Subcutaneous preadipocyte (primary cell): Measurements from ENCODE around the gene JMJD8. TPM values are rescaled to one million over a fixed set of nuclear protein-coding genes. Genes with fewer than 3 reads are reported as not detected.

Experiments
- total RNA-seq: library from RNA; depleted of rRNA; stranded (reverse); fragments of >200 nt; gene quantifications from 2 replicates; pipeline ENCODE4 v1.2.3, GENCODE V29; 2012

Gene JMJD8, protein sequence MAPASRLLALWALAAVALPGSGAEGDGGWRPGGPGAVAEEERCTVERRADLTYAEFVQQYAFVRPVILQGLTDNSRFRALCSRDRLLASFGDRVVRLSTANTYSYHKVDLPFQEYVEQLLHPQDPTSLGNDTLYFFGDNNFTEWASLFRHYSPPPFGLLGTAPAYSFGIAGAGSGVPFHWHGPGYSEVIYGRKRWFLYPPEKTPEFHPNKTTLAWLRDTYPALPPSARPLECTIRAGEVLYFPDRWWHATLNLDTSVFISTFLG
- total RNA-seq = 30.9 and 35.6 TPM in 2 replicates

DNA sequence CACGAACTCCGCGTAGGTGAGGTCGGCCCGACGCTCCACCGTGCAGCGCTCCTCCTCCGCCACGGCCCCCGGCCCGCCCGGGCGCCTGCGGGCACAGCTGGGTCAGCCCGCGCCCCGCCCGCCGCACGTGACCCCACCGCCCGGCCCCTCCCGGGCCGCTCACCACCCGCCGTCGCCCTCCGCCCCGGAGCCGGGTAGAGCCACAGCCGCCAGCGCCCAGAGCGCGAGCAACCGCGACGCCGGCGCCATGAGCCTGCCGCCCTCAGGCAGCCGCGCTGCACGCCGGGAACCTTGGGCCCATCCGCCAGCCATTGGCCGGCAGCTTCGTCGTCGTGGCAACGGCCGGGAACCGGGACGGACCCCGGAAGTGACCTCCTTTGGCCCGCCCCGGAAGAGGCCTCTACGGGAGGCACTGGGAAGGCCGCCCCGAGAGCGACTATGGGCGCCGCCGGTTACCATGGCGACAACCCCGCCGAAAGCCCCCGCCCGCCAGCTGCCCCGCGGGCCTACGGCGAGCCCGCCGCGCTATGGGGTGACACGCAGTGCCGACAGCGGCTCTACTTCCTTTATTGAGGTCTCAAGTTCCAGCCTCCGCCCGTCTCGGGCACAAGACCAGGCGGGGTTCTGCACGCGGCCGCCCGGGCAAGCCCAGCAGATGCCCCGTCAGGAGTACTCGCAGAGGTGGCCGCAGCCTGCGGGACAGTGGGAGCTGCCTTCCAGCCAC, at the start of gene JMJD8:
Gene JMJD8, minus strand, starts transcription at position 264 of the 724 bp plus-strand sequence. Its CDS starts 15 bp downstream, at position 249.

GRCh38 chr16:726438-727290, 42.5 kb upstream of the JMJD8 start, which contains the start of the genes CCDC78 and HAGHL:
TSS of gene CCDC78 (minus strand) at chr16:726443. CDS start at chr16:726367, 76 bp downstream.
TSS of gene HAGHL (plus strand) at chr16:727106. CDS start at chr16:727510, 404 bp downstream.

DNA sequence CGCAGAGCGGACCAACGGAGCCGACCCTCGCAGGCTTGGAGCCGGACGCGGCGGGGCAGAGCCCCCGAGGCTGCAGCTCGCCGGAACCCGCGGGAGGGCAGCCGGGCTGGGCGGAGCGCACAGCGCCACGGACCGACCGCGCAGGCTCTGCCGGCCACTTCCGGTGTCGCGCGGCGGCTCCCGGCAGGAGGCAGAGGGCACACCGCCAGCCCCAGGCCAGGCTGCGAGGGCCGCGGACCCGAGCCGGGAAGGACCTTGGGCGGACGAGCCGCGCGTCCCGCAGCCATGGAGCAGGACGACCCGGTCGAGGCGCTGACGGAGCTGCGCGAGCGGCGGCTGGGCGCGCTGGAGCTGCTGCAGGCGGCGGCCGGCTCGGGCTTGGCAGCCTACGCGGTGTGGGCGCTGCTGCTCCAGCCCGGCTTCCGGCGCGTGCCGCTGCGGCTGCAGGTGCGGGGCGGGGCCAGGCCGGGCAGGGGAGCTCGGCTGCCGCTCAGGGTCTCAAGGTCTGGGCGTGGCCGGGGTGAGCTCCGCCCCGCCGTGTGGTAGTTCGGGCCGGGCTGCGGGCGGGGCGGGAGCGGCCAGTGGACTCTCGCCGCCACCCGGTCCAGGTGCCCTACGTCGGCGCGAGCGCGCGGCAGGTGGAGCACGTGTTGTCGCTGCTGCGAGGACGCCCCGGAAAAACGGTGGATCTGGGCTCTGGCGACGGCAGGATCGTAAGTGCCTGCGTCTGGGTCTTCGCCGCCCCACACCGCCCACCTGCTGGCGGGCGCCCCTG, 37.0 kb upstream of the JMJD8 start, which contains the start of gene ANTKMT:
Gene ANTKMT, plus strand, starts transcription at position 157 of the 775 bp plus-strand sequence. Its CDS starts 129 bp downstream, at position 286.

GRCh38 chr16:714558-715476, 30.7 kb upstream of the JMJD8 start, which contains the start of gene METRN:
TSS of gene METRN (plus strand) at chr16:715118. CDS start at chr16:715290, 172 bp downstream.

GRCh38 chr16:705431-706188, 21.5 kb upstream of the JMJD8 start, which contains the start of gene FBXL16:
TSS of gene FBXL16 (minus strand) at chr16:705801. CDS start at chr16:697405, 8,396 bp downstream.

GRCh38 chr16:679814-680624, 4.1 kb downstream of the JMJD8 start, which contains the start of gene STUB1:
TSS of gene STUB1 (plus strand) at chr16:680410. CDS start at chr16:680526, 116 bp downstream.

GRCh38 chr16:674968-675883, 8.9 kb downstream of the JMJD8 start, which contains the start of gene RHBDL1:
TSS of gene RHBDL1 (plus strand) at chr16:675671. CDS start at chr16:675791, 120 bp downstream.

GRCh38 chr16:667780-668518, 16.2 kb downstream of the JMJD8 start, which contains the start of gene RHOT2:
TSS of gene RHOT2 (plus strand) at chr16:668132. CDS start at chr16:668200, 68 bp downstream.

GRCh38 chr16:648781-649589, 35.1 kb downstream of the JMJD8 start, which contains the start of gene WDR90:
TSS of gene WDR90 (plus strand) at chr16:649365. CDS start at chr16:649417, 52 bp downstream.

DNA sequence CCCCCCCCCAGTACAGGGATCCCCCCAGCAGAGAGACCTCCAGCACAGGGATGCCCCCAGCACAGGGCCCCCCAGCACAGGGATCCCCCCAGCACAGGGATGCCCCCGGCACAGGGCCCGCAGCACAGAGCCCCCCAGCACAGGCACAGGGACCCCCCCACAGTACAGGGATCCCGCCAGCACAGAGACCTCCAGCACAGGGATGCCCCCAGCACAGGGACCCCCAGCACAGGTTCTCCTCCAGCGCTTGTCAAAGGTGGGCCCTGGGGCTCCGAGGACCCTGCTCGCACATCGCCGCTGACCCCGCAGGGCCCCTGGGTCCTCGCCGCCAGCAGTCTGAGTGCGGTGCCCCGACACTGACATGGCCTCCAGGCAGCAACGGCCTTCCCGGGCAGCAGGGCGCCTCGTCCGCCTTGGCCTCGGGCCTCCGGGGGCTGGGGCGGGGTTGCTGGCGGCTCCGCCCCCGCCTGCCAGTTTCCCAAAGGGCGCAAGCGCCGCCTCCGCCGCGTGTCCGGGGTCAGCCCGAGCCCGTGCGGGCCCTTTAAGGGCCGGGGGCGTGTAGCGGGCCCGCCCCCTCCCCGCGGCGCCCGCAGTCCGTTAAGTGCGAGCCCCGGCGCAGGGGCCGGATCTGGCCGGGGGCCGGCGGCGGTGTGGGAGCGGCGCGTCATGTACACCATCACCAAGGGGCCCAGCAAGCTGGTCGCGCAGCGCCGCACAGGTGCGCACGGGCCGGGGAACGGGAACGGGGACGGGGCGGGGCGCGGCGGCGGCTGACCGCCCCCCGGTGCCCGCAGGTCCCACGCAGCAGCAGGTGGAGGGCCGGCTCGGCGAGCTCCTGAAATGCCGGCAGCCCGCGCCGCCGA, 42.6 kb downstream of the JMJD8 start, which contains the start of gene MCRIP2:
Gene MCRIP2, plus strand, starts transcription at position 503 of the 863 bp plus-strand sequence. Its CDS starts 164 bp downstream, at position 667.

DNA sequence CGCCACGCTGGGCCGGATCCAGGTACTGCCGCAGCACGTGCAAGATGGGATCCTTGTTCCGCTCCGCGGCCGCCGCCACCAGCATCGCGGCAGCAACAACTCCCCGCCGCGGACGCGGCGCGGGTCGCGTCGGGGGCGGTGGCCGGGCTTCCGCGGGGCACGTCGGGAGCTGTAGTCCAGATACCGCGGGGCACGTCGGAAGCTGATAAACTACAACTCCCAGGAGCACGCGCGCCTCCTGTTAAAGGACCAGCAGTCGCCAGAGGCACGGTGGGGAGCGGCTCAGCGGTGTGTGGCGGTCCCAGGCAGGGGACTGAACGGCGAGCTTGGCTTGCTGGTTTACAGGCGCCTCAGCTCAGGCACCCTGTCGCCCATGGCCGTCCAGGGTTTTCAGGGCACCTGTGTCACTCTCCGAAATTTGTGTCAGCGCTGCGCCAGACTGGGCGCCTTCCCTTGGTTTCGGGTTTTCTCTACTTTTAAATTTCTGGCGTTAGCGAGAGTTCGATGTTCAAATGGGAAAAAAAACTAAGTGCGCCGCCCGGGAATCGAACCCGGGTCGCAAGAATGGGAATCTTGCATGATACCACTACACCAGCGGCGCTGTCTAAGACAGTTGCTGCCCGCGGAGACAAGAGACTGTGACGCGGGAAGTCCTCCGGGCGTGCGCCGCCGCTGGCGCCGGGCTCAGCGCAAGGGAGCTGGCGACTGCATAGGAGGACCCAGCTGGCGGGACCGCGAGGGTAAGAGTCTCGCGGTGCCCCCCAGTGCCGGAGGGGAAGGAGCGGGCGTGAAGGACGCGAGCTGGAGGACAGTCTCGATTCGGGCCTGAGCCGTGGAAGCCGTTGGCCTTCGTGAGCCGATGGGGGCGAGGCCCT, 47.7 kb downstream of the JMJD8 start, which contains the start of gene METTL26:
Gene METTL26, minus strand, starts transcription at position 100 of the 875 bp plus-strand sequence. Its CDS starts 15 bp downstream, at position 85.

